Peyer's patch (tissue), 4 donors: ENCODE measurements around the gene FOXJ1.
"Not testable (repeated sequence)": the region's sequence is repeated elsewhere in the genome, so short reads cannot be mapped to it uniquely, and the experiment has no call there.

Source experiments
- POLR2A ChIP-seq, 2 donors: fragments of 450-650 bp; IDR thresholded peaks; one replicate each; pipeline ENCODE4 v1.5.1; 2017; ENCODE audit warnings: antibody characterized with exemption in 2 of 2, mild to moderate bottlenecking in 2 of 2, moderate library complexity in 2 of 2
- TF ChIP-seq, protein P1 (sequence below), 6 experiments: fragments of 450-650 bp in 4 of 6; fragments of 200-600 bp in 2 of 6; sonication (generic) in 1 of 6; IDR thresholded peaks; one replicate each; pipeline ENCODE4 v1.5.1; 2017 to 2019; ENCODE audit warnings: antibody characterized with exemption in 6 of 6, mild to moderate bottlenecking in 3 of 6, moderate library complexity in 1 of 6

DNA sequence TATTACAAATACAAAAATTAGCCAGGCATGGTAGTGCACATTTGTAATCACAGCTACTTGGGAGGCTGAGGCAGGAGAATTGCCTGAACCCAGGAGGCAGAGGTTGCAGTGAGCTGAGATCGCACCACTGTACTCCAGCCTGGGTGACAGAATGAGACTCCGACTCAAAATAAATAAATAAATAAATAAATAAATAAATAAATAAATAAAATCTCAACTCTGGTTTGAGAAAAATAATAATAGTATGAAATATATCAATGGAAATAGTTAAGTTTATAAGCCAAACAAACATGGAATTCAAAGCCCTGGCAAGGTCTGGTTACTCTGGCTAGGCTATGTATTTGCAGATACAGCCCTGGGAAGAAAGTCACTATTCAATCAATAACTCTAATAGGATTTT, 45.7 kb upstream of the FOXJ1 start:
- TF ChIP-seq, protein P1, sequence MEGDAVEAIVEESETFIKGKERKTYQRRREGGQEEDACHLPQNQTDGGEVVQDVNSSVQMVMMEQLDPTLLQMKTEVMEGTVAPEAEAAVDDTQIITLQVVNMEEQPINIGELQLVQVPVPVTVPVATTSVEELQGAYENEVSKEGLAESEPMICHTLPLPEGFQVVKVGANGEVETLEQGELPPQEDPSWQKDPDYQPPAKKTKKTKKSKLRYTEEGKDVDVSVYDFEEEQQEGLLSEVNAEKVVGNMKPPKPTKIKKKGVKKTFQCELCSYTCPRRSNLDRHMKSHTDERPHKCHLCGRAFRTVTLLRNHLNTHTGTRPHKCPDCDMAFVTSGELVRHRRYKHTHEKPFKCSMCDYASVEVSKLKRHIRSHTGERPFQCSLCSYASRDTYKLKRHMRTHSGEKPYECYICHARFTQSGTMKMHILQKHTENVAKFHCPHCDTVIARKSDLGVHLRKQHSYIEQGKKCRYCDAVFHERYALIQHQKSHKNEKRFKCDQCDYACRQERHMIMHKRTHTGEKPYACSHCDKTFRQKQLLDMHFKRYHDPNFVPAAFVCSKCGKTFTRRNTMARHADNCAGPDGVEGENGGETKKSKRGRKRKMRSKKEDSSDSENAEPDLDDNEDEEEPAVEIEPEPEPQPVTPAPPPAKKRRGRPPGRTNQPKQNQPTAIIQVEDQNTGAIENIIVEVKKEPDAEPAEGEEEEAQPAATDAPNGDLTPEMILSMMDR (IDR thresholded peaks at IDR 0.05) = not testable (repeated sequence)
- not testable (repeated sequence) for TF ChIP-seq POLR2A (IDR thresholded peaks at IDR 0.05)
